Measurements from ENCODE around the gene DHRS7.

DHRS7 gene

DNA sequence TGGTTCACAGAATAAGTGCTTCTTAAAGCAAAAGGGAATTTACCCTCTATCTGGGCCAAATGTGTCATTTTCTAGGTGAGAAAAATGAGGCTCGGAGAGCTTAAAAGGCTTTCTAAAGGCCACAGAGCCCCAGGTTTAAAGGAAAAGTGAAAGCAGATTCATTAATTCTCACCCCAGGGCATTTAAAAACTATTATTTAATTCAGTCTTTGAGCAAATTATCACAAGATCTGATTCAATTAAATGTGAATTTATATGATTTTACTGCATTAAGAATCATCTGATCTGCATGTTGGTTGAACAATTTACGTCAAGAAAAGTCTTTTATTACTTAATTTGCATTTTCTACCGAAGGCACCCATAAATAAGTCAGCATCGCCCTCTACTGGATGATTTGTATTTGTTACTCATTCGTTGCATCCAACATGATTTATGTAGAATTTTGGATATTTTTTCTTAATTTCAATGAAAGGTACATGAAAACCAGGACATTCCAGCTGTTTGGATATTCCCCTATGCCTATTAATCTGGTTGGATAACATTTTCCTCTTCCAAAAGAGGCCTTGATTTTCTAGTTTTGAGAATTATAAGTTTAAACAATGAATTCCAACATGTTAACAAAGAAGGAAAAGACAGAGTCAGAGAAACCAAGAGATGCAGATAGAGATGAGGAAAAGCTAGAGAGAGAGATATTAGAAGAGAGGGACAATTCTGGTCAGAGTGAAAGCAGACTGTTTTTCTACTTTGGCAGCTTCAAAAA, 19.1 kb upstream of the DHRS7 start:
- DNase-seq, result peak; percentile 32 to 80

DNA sequence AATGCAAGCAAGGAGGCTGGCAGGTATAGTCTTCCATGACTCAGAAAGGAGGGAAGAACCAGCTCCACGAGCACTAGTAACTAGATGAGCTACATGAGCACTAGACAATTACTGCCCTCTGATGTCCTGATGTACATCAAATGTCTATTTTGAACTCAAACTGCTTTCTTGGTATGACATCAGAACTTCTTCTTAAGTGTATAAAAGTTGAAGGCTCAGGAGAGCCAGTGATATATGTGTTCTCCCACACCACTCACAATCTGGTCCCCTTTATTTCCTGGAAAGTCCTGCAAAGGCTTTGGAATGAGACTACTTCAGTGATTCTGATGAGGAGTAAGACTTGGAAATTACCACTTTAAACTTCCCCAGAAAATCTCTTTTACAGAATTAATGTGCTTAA, 18.5 kb upstream of the DHRS7 start:
- no peak for DNase-seq

DNA sequence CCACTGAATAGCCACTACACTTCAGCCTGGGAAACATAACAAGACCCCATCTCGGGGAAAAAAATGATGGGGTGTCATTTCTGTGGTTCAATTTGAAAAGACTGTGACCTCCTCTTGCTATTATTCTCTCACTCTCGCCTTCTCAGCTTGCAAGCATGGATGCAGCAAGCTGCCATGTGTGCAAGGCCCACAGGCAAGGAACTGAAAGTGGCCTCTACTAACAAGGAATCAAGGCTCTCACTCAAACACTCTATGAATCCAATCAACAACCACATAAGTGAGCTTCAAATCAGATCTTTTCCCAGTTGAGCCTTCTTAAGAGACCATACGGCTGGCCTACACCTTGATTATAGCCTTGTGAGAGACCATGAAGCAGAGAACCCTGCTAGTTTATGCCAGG, 17.9 kb upstream of the DHRS7 start:
- DNase-seq, result no peak

DNA sequence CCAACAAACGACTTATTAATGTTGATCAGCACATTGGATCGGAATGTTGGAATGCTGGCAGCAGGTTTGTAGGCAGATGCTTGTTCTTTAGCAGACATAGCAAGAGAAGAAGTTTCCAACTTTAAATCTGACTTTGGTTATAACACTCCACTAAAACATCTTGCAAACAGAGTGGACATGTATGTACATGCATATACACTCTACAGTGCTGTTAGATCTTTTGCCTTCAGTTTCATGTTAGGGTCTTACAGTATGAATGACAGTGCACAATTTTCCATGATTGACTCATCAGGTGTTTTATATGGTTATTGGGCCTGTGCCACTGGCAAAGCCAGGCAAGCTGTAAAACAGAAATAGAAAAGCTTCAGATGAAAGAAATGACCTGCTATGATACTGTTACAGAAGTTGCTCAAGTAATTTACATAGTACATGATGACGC, 14.3 kb upstream of the DHRS7 start:
- DNase-seq, result no peak

DNA sequence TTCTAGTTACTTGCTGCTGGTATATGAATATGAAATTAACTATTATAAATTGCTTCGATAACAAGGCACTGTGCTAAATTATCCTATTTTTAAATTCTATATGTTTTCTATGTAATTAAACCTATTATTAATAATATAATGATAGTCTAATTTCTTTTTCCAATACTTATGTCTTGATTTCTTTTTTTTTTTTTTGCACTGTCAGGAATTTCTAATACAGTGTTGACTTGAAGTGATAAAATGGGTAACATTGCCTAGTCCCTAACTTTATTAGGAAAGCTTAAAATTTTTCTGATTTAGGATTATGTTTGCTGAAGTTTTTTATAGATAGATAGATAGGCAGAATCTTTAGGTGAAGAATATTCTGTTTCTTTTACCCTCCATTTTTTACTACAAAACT, 13.6 kb upstream of the DHRS7 start:
- DNase-seq, result no peak

DNA sequence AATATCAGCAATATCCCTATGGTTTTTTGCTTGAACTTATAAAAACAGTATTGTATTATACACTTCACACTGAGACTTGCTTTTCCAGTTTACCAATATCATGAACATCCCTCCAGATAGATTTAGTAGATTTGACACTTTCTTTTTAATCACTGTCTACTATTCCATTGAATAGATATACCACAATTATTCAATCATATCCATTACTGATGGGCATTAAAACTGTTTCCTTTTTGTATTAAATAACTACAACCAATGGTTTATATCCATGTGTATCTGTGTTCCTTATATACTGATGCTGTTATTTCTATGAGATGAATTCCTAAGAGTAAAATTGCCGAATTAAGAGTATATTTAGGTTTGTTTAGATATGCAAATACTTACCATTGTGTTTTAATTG, 13.0 kb upstream of the DHRS7 start:
- DNase-seq, result no peak

DNA sequence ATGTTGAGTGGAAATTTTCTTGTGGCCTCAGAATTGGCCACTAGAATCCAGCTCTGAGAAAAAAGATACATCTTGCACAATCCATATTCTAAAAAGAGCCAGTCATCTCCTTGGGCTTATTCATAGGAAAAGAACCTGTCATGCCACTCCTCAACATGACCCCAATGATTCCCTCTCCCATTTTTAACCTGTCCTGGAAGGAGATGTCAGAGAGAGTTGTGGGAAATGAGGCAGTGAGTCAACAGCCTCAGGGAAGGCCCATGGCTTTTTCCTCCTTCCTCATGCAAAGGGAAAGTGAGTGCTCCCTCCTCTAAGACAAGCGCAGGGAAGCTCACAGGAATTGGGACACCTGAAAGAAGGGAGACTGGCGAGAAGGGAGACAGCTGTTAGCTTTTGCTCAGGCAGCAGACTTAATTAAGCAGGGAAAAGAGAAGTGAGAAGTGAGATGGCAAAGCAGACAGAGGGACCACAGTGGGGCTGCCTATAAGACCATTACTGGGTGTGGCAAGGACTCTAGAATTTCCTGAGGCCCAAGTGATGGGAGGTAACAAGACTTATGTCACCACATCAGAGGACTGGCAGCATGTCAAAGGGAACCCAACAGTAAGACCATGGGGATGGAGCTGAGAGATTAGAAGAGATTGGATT, 10.2 kb upstream of the DHRS7 start:
- DNase-seq, result no peak

DNA sequence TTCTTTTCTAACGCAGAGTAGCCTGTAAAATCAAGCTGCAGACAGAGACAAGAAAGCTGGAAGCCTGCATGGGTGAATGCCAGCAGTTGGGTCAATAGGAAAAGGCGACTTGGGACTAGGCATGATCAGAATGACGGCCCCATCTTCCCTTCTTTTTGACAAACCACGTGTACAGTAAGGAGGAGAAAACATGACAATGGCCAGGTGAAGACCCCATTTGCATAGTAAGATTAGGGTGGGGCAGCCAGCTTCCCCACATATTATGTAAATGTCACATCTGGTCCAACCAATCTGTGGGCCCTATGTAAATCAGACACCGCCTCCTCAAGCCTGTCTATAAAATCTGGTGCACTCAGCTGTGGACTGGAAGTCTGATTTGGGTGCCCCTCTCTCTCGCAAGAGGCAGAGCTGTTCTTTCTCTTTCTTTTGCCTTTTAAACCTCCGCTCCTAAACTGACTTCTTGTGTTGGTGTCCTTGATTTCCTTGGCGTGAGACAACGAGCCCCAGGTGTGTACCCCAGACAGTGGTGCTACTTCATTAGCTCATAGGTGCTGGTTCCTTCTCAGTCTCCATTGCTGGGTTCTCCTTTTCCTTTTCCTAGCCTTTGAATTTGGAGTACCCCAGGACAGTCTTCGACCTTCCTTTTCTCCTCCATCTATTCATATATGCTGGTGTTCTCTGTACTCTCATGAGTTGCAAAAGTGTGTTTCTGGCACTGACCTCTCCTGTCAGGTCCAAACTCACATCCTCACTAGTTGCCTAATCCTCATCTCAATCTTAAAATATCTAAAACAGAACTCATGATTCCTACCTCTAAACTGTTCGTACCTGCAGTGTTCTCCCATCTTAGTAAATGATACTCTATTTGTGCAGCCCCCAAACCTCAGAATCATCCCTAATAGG, 9.4 kb upstream of the DHRS7 start:
- DNase-seq, result no peak

DNA sequence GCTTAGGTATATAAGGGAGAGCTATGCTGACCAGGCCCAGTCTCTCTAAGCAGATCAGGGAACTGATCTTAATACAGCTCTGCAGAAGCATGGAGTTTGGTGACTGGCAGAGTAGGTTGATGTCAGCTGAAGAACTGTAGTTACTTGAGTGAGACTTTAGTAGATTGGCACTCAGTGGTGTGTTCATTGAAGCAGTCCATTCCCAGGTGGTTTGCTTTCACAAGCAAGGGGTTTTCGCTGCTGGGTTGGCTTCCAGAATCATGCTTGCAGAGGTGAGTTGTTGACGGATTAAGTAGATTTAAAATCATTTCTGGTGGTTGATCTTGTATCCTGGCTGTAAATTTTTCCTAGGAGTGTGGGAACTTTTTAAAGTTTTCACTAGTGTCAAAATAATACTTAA, 6.5 kb upstream of the DHRS7 start:
- no peak for DNase-seq

DNA sequence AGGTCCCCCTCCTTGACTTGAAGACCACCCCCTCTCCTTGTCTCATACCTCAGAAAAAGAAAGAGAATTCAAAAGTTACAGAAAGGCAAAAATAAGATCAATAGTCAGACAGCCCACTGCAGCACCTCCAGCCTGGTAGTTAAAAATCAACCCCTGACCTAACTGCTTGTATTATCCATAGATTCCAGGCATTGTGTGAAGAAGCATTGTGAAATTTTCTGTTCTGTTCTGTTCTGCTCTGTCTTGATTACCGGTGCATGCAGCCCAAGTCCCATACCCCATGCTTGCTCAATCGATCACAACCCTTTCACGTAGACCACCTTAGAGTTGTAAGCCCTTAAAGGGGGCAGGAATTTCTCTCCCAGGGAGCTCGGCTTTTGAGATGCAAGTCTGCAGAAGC, 5.8 kb upstream of the DHRS7 start:
- DNase-seq, result no peak

DNA sequence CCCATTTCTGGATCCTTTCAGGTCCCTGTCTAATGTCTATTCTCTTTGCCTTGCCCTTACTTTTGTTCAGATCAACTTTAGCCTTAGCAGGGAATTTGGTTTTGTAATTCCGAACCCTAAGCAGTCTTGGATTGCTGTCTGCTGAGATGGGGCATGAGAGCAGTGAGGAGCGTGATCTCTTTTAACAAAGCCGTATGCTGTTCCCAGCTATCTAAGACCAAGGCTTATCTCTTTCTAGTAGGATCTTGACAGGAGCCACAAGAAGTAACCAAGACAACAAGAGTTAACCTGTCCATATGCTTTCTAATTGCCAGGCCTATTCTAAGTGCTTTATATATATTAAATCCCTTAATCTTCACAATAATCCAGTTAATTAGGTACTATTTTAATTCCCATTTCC, 4.5 kb upstream of the DHRS7 start:
- no peak for DNase-seq

DNA sequence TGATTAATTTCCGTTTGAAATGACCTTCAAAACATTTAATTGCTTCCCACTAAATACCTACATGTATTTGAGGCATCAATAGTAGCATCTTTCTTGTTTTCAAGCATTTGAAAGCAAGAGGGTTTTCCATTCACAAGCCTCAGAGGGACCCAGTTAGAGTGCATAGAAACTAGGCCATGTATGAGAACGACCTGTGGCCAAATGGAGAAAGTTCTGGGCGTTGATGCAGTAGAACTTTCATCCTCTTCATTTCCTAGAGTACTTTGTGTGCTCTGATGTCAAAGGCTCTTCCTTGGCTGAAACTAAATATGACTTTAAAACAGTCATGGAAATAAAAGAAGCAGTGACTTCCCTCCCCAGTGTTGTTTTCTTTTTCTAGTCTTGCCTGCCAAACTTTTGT, 944 bp upstream of the DHRS7 start:
- DNase-seq, result peak in 1 of 2 donors; percentile 46

DNA sequence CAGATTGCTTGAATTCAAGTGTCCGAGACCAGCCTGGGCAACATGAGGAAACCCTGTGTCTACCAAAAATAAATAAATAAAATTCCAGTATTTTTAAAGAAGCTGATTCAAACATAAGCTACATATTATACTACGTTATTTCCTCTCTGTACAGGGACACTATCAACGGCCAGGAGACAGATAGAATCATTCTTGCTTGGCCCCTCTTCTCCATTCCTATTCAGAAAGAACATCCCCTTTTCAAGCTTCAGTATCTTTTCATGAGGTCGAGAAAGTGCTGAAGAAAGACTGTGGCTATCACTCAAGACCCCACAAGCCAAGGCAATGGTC, 314 bp upstream of the DHRS7 start:
- no peak for DNase-seq

DNA sequence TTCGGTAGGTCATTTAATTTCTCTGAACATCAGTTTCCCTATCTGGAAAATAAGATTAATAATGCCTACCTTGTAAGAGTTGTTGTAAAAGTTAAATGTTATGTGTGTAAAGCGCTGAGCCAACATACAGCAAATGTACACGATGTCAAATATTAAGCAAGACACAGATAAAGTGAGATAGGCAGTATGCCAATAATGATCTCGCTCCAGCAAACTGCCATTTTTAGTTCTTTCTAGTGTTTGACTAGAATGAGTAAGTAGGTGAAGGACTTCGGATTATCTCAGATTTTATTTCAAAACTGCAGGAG, 840 bp downstream of the DHRS7 start:
- no peak for DNase-seq

DNA sequence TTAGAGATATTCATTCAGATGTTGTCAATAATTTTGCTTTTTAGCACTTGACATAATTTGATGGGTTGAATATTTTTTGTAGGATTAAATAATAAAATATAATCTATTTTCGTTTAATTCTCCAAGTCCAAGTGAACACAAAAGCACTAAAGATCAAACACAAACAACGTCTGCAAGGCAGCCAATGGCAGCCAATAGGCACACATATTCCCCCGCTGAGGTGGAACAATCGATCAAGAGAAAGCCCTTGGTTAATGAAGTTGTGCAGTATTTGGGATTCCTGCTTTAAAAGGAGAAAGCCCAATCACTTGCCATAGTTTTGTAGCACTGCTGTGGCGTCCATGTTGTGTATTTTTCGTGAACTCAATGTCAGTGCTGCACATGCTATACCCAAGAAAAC, 1.5 kb downstream of the DHRS7 start:
- no peak for DNase-seq

DNA sequence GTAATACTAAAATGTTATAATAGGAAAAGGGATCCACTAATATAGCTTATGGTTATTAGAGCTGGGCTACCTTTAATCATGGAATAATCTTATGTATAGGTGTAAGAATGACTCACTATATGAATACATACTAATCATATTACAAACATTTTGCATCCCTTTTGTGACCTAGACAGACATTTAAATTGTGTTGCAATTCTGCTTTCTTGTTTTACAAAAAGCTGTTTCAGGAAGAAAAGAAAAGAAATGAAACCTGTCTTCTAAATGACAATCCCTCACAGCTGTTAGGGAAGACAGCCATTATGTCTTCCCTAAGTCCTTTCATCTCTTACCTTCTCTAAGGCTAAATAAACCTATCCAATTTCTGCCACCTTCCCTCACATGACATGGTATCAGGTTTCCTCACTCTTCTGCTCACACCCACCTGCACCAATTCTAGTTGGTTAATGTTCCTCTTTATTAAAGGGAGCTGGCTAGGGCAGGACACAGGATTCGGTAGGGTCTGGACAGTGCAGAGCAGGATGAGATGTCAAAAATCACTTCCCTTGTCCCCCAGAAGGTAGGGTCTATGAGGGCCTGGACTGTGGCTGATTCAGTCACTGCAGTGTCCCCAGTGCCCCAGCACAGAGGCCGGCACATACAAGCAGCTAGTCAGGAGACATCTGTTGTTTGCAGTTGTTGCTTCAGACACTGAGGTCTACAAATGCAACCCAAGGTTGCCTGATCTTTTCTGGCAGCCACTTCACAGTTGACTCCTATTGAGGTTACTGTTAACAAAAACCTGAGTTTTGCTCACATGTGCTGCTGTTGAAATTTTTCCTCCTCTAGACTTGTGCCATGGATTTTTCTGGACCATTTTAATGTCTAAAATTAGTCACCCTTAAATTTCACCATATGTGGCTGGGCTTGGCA, 3.7 kb downstream of the DHRS7 start:
- DNase-seq, result no peak

DNA sequence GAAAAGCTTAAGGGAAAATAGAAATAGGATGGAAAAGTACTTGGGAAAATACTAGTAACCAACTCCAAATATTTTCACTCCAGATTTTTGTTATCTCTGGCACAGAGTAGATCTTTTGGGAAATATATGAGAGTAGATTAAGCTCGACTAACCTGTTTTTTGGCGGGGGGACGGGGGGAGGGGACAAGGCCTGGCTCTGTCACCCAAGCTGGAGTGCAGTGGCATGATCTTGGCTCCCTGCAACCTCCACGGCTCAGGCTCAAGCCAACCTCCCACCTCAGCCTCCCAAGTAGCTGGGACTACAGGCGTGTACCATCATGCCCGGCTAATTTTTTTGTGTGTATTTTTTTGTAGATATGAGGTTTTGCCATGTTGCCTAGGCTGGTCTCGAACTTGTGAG, 4.8 kb downstream of the DHRS7 start:
- DNase-seq, result no peak

DNA sequence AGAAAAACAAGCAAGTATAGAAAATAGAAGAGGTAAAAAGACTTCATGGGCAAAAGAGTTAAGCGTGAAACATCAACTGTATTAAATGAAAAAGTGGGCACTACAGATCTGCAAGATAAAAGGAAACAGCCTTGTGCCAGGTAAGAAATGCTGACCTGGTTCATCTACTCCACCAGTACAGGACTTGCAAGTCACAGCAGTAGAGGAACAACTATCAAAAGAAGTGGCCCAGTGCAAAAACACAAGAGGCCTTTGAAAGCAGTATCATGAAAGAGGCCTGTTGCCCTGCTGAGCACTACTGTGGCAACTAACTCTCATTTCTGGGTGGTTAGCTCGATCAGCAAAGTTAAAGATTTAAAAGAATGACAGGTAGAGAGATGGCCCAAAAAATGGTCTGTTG, 10.5 kb downstream of the DHRS7 start:
- DNase-seq, result no peak

DNA sequence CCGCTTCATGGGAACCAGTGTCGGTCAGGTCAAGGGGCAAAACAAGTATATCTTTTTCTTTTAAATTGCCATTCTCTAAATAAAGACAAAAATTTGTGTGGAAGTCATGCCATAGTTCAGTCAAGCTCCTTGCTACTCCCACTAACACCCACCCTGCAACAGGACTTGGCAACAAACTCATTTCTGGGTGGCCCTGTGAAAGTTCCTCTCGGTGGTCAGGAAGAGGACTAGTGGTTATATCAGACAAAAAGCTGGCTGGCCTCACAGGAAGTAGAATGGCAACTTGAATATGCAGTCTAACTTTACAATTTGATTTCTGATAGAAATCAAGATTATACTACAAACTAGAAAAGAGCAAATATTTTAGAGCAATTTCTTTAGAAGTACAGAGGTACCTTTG, 11.2 kb downstream of the DHRS7 start:
- DNase-seq, result peak in 1 of 2 donors; percentile 34

DNA sequence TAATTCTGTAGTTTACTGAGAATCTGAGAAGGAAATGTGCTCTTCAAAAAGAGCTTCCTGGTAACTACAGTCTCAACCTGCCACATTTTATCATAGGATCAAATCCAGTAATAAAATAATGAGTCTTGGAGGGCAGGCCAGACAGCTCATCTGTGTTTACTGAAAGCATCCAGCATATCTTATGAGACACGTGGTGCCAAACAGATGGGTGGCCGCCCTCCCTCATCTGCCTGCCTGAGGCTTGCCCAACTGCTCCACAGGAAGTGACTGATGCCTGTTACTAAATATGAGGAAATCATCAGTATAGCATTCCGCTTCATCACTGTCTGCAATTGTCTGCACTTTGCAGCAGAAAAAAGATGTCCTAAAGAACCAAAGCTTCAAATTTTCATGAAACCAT, 13.5 kb downstream of the DHRS7 start:
- peak; percentile 75 to 76 for DNase-seq

DNA sequence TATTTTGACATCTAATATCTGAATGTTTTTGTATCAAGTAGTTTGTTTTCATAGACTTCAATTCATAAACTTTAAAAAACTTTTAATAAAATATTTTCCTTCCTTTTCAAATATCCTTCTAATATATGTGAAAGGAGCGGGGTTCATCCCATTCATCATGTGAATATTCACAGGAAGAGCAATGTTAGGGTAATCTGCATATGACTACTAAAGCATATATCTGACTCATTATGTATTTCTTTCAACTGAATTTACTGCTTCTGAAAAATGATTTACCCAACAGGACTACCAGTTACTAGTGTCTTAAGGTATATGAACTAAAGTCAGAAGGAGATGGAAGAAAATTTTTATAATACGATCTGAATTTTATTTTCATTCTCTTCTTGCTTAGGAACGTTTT, 30.5 kb downstream of the DHRS7 start:
- no peak for DNase-seq

DNA sequence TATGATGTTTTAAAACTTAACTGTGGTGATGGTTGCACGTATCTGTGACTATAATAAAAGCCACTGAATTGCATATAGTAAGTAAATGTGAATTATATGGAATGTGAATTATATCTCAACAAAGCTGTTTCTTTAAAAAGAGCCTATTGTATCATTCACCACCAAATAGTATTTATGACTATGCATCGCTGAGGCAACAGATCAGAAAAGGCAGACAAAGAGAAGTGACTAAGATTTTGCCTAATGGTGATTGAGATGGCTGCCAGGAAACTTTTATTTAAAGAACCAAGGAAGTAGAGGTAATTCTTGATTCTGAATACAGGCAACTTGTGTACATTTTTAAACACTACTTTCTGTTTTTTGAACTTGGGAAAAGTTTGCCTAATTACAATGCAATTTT, 31.7 kb downstream of the DHRS7 start:
- no peak for DNase-seq

DNA sequence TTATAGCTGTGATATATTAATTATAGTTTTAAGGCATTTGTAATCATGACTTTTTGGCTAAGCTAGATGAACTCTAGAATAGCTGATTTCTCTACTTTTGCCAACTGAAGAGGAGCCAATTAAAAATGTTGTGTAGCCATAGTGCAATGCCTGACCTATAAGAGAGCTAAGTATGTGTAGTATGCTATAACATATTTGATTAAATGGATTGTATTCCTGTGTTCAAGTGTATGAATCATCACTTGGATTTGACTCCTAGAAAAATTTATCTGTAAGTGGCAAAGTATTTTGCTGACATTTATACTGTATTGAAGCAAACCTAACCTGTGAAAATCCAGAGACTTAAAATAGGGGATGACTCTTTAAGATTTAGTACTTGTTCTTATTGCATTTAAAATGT, 39.3 kb downstream of the DHRS7 start:
- DNase-seq, result no peak

Measured in CD4-positive, alpha-beta T cell treated with Interferon alpha-2 for 1 hour (primary cell).